Spinal cord (tissue), 10 donors: Measurements from ENCODE around the gene TRMT11. TPM values are rescaled to one million over a fixed set of nuclear protein-coding genes. Genes with fewer than 3 reads are reported as not detected.
A peak's percentile ranks its signal among the peaks of the same experiment; 100 is the strongest.
"Not testable (repeated sequence)": the region's sequence is repeated elsewhere in the genome, so short reads cannot be mapped to it uniquely, and the experiment has no call there.

Source experiments
- DNase-seq, 6 donors: peaks; one replicate each; pipeline versions ENCODE4 v3.0.0 to v3.0.0-alpha.2; 2013 to 2015; ENCODE audit warnings: low spot score in 6 of 6, low read depth in 4 of 6
- H3K27ac ChIP-seq: one replicate; pipeline ENCODE4 v1.5.1; 2013; ENCODE audit warnings: low read depth, low read length, control low read depth
- H3K27me3 ChIP-seq: one replicate; pipeline ENCODE4 v1.6.1; 2013; ENCODE audit warnings: low read length; ENCODE audit not compliant: control insufficient read depth, insufficient read depth
- H3K36me3 ChIP-seq: one replicate; pipeline ENCODE4 v1.6.1; 2013; ENCODE audit warnings: low read length; ENCODE audit not compliant: control insufficient read depth, insufficient read depth
- H3K4me1 ChIP-seq: one replicate; pipeline ENCODE4 v1.6.1; 2013; ENCODE audit warnings: low read length; ENCODE audit not compliant: control insufficient read depth, insufficient read depth
- H3K4me3 ChIP-seq: one replicate; pipeline ENCODE4 v1.5.1; 2013; ENCODE audit warnings: low read depth, low read length, control low read depth
- H3K9me3 ChIP-seq: one replicate; pipeline ENCODE4 v1.6.1; 2013; ENCODE audit warnings: low read length; ENCODE audit not compliant: control insufficient read depth, insufficient read depth
- WGBS: methylation state at CpG from one replicate; pipeline ENCODE4 v1.1.5; 2013; ENCODE audit warnings: missing lambda C conversion rate; ENCODE audit not compliant: insufficient coverage; 5-methylcytosine and 5-hydroxymethylcytosine counted together
- polyA plus RNA-seq, 2 donors: library from polyadenylated mRNA; unstranded; fragments of 120-200 nt; gene quantifications; one replicate each; pipeline ENCODE4 v1.2.1, GENCODE V29; 2013; ENCODE audit not compliant: insufficient read length in 2 of 2
- total RNA-seq, 2 donors: library from RNA; depleted of rRNA in 1 of 2; stranded (reverse); fragments of 120-200 nt in 1 of 2; fragments of >200 nt in 1 of 2; gene quantifications; one replicate each; pipeline versions ENCODE4 v1.2.3 to v1.2.4, GENCODE V29; 2013 to 2014
- donor health status: healthy.

TRMT11 gene
- total and polyA plus RNA-seq, 4 donors = 20.4 to 33.8 (median 25.8) TPM

GRCh38 chr6:125966569-125966968 lies 19.8 kb upstream of the TRMT11 start:
- H3K36me3 ChIP-seq = no peaks in the 10 kb centered on the region
- H3K9me3 ChIP-seq = no peaks in the 10 kb centered on the region
- peak in 1 of 6 donors; percentile 1 for DNase-seq
- no CpG with 5 or more reads among the region's 1 CpG for WGBS
- no peaks in the 10 kb centered on the region for H3K4me1 ChIP-seq
- H3K4me3 ChIP-seq = no peak overlapping the region
- no peaks in the 10 kb centered on the region for H3K27me3 ChIP-seq
- no peak overlapping the region for H3K27ac ChIP-seq

- no CpG with 5 or more reads among the region's 2 CpGs for WGBS
- Histone ChIP-seq H3K4me3 (no peak overlapping the region), H3K4me1 (no peaks in the 10 kb centered on the region), H3K9me3 (no peaks in the 10 kb centered on the region), H3K36me3 (peaks cover 2% of the 10 kb centered on the region), H3K27me3 (no peaks in the 10 kb centered on the region), H3K27ac (no peak overlapping the region)
- DNase-seq = no peak
These were observed 17.8 kb upstream of the TRMT11 start for GRCh38 chr6:125968493-125968892.

GRCh38 chr6:125970760-125971159 lies 15.6 kb upstream of the TRMT11 start:
- peaks cover 2% of the 10 kb centered on the region for H3K36me3 ChIP-seq
- H3K27ac ChIP-seq = no peak overlapping the region
- H3K4me3 ChIP-seq = no peak overlapping the region
- H3K27me3 ChIP-seq = no peaks in the 10 kb centered on the region
- no CpG with 5 or more reads among the region's 2 CpGs for WGBS
- H3K9me3 ChIP-seq = no peaks in the 10 kb centered on the region
- no peaks in the 10 kb centered on the region for H3K4me1 ChIP-seq
- no peak for DNase-seq

GRCh38 chr6:125972478-125972877 lies 13.9 kb upstream of the TRMT11 start:
- not testable (repeated sequence) for H3K4me1 ChIP-seq, DNase-seq, H3K9me3 ChIP-seq, H3K36me3 ChIP-seq, H3K27ac ChIP-seq, H3K27me3 ChIP-seq, H3K4me3 ChIP-seq
- WGBS = no CpG with 5 or more reads among the region's 1 CpG

GRCh38 chr6:125974214-125974866 lies 12.0 kb upstream of the TRMT11 start:
- Histone ChIP-seq H3K9me3 (no peaks in the 10 kb centered on the region), H3K36me3 (peaks cover 2% of the 10 kb centered on the region), H3K27me3 (no peaks in the 10 kb centered on the region), H3K4me3 (no peak overlapping the region), H3K4me1 (no peaks in the 10 kb centered on the region), H3K27ac (no peak overlapping the region)
- DNase-seq = peak in 3 of 6 donors; percentile 40 to 80 (median 78)
- WGBS = 58% methylated on average over 2 of the region's 5 CpGs

- no peaks in the 10 kb centered on the region for H3K9me3 ChIP-seq
- no peak overlapping the region for H3K4me3 ChIP-seq
- no peaks in the 10 kb centered on the region for H3K36me3 ChIP-seq
- H3K27ac ChIP-seq = no peak overlapping the region
- no peaks in the 10 kb centered on the region for H3K27me3 ChIP-seq
- no CpG with 5 or more reads among the region's 3 CpGs for WGBS
- DNase-seq = no peak
- no peaks in the 10 kb centered on the region for H3K4me1 ChIP-seq
These were observed 7.2 kb upstream of the TRMT11 start for GRCh38 chr6:125979101-125979500.

GRCh38 chr6:125981571-125982185 lies 4.7 kb upstream of the TRMT11 start:
- no peak overlapping the region for H3K4me3 ChIP-seq
- H3K9me3 ChIP-seq = no peaks in the 10 kb centered on the region
- no peaks in the 10 kb centered on the region for H3K4me1 ChIP-seq
- peaks cover 2% of the 10 kb centered on the region for H3K36me3 ChIP-seq
- DNase-seq = no peak
- H3K27ac ChIP-seq = no peak overlapping the region
- WGBS = 100% methylated on average over 1 of the region's 2 CpGs
- H3K27me3 ChIP-seq = no peaks in the 10 kb centered on the region

- Histone ChIP-seq H3K4me1 (no peaks in the 10 kb centered on the region), H3K9me3 (no peaks in the 10 kb centered on the region), H3K4me3 (no peak overlapping the region), H3K36me3 (peaks cover 2% of the 10 kb centered on the region), H3K27ac (no peak overlapping the region), H3K27me3 (no peaks in the 10 kb centered on the region)
- WGBS = 100% methylated on average over 1 of the region's 4 CpGs
- DNase-seq = no peak
These were observed 2.9 kb upstream of the TRMT11 start for GRCh38 chr6:125983246-125983945.

GRCh38 chr6:125984311-125984710 lies 2.0 kb upstream of the TRMT11 start:
- no peak for DNase-seq
- no peaks in the 10 kb centered on the region for H3K9me3 ChIP-seq
- 93% methylated on average over 2 of the region's 2 CpGs for WGBS

More at GRCh38 chr6:125984311-125984710, 2.0 kb upstream of the TRMT11 start:
- no peaks in the 10 kb centered on the region for H3K27me3 ChIP-seq
- H3K4me1 ChIP-seq = no peaks in the 10 kb centered on the region
- H3K36me3 ChIP-seq = peaks cover 2% of the 10 kb centered on the region
- H3K27ac ChIP-seq = no peak overlapping the region
- H3K4me3 ChIP-seq = no peak overlapping the region
